K562 (cell line): ENCODE data around the gene PPM1H. TPM values are rescaled to one million over a fixed set of nuclear protein-coding genes. Genes with fewer than 3 reads are reported as not detected.

Experiments used
- CHD1 ChIP-seq: fragments of 200-600 bp; sonication (generic); IDR thresholded peaks from one replicate; pipeline ENCODE4 v1.6.1; 2012; ENCODE audit warnings: mild to moderate bottlenecking, moderate library complexity, low read length, inconsistent platforms
- DNMT1 ChIP-seq: fragments of 450-650 bp; IDR thresholded peaks from 2 replicates; pipeline ENCODE4 v1.6.1; 2016; ENCODE audit warnings: antibody characterized with exemption, mild to moderate bottlenecking
- ELF1 ChIP-seq: fragments of 200-800 bp; sonication (Bioruptor generic); IDR thresholded peaks from 2 replicates; pipeline ENCODE4 v1.6.1; 2016; ENCODE audit warnings: missing genetic modification characterization, missing compliant biosample characterization
- ETV6 ChIP-seq, 3 experiments: fragments of 150-350 bp in 1 of 3; sonication (generic) in 1 of 3; formaldehyde crosslinking in 1 of 3; IDR thresholded peaks; 2 replicates each; pipeline versions ENCODE4 v1.6.1 to v1.8.0; 2014 to 2022; ENCODE audit warnings: borderline replicate concordance in 2 of 3, low read depth in 2 of 3, antibody characterized with exemption in 1 of 3, low read length in 1 of 3, mild to moderate bottlenecking in 1 of 3, missing genetic modification reagents in 1 of 3
- EWSR1 ChIP-seq: fragments of 450-650 bp; IDR thresholded peaks from 2 replicates; pipeline ENCODE4 v1.6.1; 2018; ENCODE audit warnings: borderline replicate concordance, mild to moderate bottlenecking, low read depth, moderate library complexity; ENCODE audit not compliant: partially characterized antibody
- FOSL1 ChIP-seq: fragments of 200-800 bp; sonication (Bioruptor generic); conservative IDR thresholded peaks from 2 replicates; pipeline ENCODE4 v1.6.1; 2016; ENCODE audit warnings: missing genetic modification characterization, missing compliant biosample characterization
- GATAD2B ChIP-seq: fragments of 450-650 bp; IDR thresholded peaks from 2 replicates; pipeline ENCODE4 v1.6.1; 2017; ENCODE audit warnings: mild to moderate bottlenecking, borderline replicate concordance
- HMGN3 ChIP-seq: IDR thresholded peaks from 2 replicates; pipeline ENCODE4 v1.6.1; 2011; ENCODE audit warnings: borderline replicate concordance, low read depth, mild to moderate bottlenecking, mixed read lengths, low read length; ENCODE audit not compliant: insufficient read length; ENCODE audit errors: extremely low read depth
- NEUROD1 ChIP-seq: fragments of 150-350 bp; IDR thresholded peaks from 2 replicates; pipeline ENCODE4 v1.6.1; 2014; ENCODE audit warnings: borderline replicate concordance, low read length, low read depth; ENCODE audit not compliant: partially characterized antibody
- NFATC3 ChIP-seq: fragments of 450-650 bp; IDR thresholded peaks from 2 replicates; pipeline ENCODE4 v1.6.1; 2017; ENCODE audit warnings: mild to moderate bottlenecking
- PHB2 ChIP-seq: fragments of 450-650 bp; IDR thresholded peaks from 2 replicates; pipeline ENCODE4 v1.6.1; 2017; ENCODE audit warnings: low read depth
- TAL1 ChIP-seq: fragments of 450-650 bp; IDR thresholded peaks from 2 replicates; pipeline ENCODE4 v1.6.1; 2016; ENCODE audit warnings: mild to moderate bottlenecking
- TBP ChIP-seq: optimal IDR thresholded peaks from 2 replicates; pipeline ENCODE3; 2011; ENCODE audit warnings: low read depth, low read length, improper control_type of control experiment
- TSC22D4 ChIP-seq: fragments of 450-650 bp; IDR thresholded peaks from 2 replicates; pipeline ENCODE4 v1.6.1; 2016; ENCODE audit warnings: missing genetic modification characterization, missing biosample characterization, control low read depth
- ZNF696 ChIP-seq: fragments of 250-450 bp; sonication (Bioruptor Pico); conservative IDR thresholded peaks from 2 replicates; pipeline ENCODE4 v1.4.0; 2020; ENCODE audit warnings: mild to moderate bottlenecking, moderate library complexity
- polyA plus RNA-seq, 8 experiments: library from polyadenylated mRNA; depleted of rRNA in 4 of 8; stranded (reverse) in 5 of 8; unstranded in 3 of 8; fragments of >200 nt; fragmentation: Nextera tagmentation in 2 of 8; fragmentation: Illumina TruSeq in 1 of 8; extraction: Ambion mirVana in 2 of 8; extraction: Trizol in 1 of 8; gene quantifications; 2 replicates each; pipeline versions ENCODE4 v1.2.1 to v1.2.3, GENCODE V29; 2011 to 2014; ENCODE audit warnings: inconsistent platforms in 1 of 8, missing spikeins in 1 of 8
- total RNA-seq, 7 experiments: library from RNA; depleted of rRNA in 6 of 7; stranded (reverse); fragments of >200 nt in 6 of 7; fragmentation: Illumina TruSeq in 2 of 7; extraction: Trizol in 2 of 7; gene quantifications; 2 replicates each; pipeline versions ENCODE4 v1.2.1 to v1.2.3, GENCODE V29; 2011 to 2021; ENCODE audit warnings: low replicate concordance in 1 of 7
- TF ChIP-seq, protein P1 (sequence below), 2 experiments: fragments of 150-350 bp in 1 of 2; IDR thresholded peaks; 2 replicates each; pipeline ENCODE4 v1.6.1; 2012 to 2016; ENCODE audit warnings: low read depth in 2 of 2, low read length in 2 of 2, mild to moderate bottlenecking in 1 of 2, moderate library complexity in 1 of 2
- TF ChIP-seq, protein P2 (sequence below), 2 experiments: IDR thresholded peaks; 2 replicates each; pipeline ENCODE4 v1.6.1; 2011; ENCODE audit warnings: borderline replicate concordance in 1 of 2, control low read depth in 1 of 2, low read depth in 1 of 2, low read length in 1 of 2, mild to moderate bottlenecking in 1 of 2, mixed read lengths in 1 of 2, moderate library complexity in 1 of 2; ENCODE audit not compliant: insufficient read depth in 1 of 2, insufficient read length in 1 of 2, poor library complexity in 1 of 2, severe bottlenecking in 1 of 2; ENCODE audit errors: extremely low read depth in 1 of 2
- TF ChIP-seq, protein P3 (sequence below): sonication (generic); formaldehyde crosslinking; IDR thresholded peaks from 2 replicates; pipeline ENCODE4 v1.9.0; 2022; ENCODE audit warnings: mild to moderate bottlenecking, missing genetic modification reagents
- TF ChIP-seq, protein P4 (sequence below): fragments of 450-650 bp; IDR thresholded peaks from 2 replicates; pipeline ENCODE4 v1.6.1; 2017; ENCODE audit warnings: mild to moderate bottlenecking, moderate library complexity

Gene PPM1H
- total and polyA plus RNA-seq, 9 of the 15 experiments (the other 6 are each of a cell fraction or from before 2014, with no cell fraction given): 5.3 to 29.3 (median 11.3) TPM

DNA sequence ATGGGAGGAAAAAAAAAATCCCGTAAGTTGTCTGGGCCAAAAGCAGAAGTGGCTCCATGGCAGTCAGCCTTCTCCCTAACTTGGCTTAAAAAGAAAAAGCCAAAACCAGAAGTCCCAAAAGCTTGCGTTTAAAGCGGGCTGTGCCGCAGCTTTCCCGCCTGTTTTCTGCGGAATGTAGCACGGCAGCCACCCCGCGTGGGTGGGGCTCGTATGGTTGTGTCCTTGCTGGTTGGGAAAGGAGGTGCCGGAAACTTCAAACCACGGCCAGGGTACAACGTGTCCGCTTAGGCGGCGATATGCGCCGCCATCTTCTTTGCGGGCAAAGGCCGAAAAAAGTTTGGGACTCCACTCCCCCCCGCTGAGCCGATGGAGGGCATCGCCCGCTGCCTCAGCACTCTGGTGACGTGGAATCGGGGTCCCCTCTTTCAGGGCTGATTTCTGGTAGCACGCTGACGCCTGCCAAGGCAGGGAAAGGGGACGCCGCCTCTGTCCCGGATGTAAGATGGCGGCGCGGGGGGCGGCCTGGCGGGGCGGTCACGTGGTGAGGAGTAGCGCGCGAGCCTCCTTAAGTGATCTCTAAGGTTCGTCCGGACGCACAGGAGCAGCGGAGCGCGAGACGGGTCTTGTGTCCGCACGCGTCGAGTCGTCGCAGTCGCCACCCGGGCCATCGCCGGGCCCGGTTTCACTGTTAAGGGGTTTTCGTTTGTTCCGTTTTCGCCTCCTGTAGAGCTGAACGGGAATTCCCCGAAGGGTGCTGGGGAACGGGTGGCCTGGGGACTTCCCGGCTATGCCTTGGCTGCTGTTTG lies 332.5 kb downstream of the PPM1H start (continued):
- TF ChIP-seq, protein P1, sequence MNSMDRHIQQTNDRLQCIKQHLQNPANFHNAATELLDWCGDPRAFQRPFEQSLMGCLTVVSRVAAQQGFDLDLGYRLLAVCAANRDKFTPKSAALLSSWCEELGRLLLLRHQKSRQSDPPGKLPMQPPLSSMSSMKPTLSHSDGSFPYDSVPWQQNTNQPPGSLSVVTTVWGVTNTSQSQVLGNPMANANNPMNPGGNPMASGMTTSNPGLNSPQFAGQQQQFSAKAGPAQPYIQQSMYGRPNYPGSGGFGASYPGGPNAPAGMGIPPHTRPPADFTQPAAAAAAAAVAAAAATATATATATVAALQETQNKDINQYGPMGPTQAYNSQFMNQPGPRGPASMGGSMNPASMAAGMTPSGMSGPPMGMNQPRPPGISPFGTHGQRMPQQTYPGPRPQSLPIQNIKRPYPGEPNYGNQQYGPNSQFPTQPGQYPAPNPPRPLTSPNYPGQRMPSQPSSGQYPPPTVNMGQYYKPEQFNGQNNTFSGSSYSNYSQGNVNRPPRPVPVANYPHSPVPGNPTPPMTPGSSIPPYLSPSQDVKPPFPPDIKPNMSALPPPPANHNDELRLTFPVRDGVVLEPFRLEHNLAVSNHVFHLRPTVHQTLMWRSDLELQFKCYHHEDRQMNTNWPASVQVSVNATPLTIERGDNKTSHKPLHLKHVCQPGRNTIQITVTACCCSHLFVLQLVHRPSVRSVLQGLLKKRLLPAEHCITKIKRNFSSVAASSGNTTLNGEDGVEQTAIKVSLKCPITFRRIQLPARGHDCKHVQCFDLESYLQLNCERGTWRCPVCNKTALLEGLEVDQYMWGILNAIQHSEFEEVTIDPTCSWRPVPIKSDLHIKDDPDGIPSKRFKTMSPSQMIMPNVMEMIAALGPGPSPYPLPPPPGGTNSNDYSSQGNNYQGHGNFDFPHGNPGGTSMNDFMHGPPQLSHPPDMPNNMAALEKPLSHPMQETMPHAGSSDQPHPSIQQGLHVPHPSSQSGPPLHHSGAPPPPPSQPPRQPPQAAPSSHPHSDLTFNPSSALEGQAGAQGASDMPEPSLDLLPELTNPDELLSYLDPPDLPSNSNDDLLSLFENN (IDR thresholded peaks at IDR 0.05; ENCODE audit: low read depth in 2 of 2, low read length in 2 of 2): no peak
- TF ChIP-seq ZNF696 (CRISPR knock-in tag) (no peak), NEUROD1 (no peak), TAL1 (no peak), FOSL1 (tag) (peak; percentile 59; the same call in 1 of the 2 replicates), CHD1 (peak; percentile 50), DNMT1 (no peak), GATAD2B (no peak), NFATC3 (no peak), EWSR1 (no peak), HMGN3 (no peak), PHB2 (no peak), ETV6 (IDR thresholded peaks at IDR 0.05; ENCODE audit: borderline replicate concordance in 1 of 2, low read depth in 2 of 2, low read length in 1 of 2) (no peak), ETV6 (CRISPR knock-in tag; IDR thresholded peaks at IDR 0.05; ENCODE audit: borderline replicate concordance) (peak; percentile 88), TBP (peak; percentile 61), ELF1 (peak; percentile 76), TSC22D4 (tag) (no peak)
- TF ChIP-seq, protein P2, sequence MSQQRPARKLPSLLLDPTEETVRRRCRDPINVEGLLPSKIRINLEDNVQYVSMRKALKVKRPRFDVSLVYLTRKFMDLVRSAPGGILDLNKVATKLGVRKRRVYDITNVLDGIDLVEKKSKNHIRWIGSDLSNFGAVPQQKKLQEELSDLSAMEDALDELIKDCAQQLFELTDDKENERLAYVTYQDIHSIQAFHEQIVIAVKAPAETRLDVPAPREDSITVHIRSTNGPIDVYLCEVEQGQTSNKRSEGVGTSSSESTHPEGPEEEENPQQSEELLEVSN (IDR thresholded peaks at IDR 0.05; ENCODE audit: borderline replicate concordance in 1 of 2, extremely low read depth in 1 of 2, insufficient read depth in 1 of 2, insufficient read length in 1 of 2, low read depth in 1 of 2, low read length in 1 of 2, poor library complexity in 1 of 2, severe bottlenecking in 1 of 2): peak; percentile 95
- TF ChIP-seq, protein P3, sequence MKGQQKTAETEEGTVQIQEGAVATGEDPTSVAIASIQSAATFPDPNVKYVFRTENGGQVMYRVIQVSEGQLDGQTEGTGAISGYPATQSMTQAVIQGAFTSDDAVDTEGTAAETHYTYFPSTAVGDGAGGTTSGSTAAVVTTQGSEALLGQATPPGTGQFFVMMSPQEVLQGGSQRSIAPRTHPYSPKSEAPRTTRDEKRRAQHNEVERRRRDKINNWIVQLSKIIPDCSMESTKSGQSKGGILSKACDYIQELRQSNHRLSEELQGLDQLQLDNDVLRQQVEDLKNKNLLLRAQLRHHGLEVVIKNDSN (CRISPR knock-in tag): peak; percentile 96
- TF ChIP-seq, protein P4, sequence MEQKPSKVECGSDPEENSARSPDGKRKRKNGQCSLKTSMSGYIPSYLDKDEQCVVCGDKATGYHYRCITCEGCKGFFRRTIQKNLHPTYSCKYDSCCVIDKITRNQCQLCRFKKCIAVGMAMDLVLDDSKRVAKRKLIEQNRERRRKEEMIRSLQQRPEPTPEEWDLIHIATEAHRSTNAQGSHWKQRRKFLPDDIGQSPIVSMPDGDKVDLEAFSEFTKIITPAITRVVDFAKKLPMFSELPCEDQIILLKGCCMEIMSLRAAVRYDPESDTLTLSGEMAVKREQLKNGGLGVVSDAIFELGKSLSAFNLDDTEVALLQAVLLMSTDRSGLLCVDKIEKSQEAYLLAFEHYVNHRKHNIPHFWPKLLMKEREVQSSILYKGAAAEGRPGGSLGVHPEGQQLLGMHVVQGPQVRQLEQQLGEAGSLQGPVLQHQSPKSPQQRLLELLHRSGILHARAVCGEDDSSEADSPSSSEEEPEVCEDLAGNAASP: no peak
